Lower leg skin (tissue), 3 donors: ENCODE results near the gene SELE.

Experiments
- POLR2A ChIP-seq, 2 donors: fragments of 450-650 bp; IDR thresholded peaks; one replicate each; pipeline ENCODE4 v1.6.1; 2016 to 2017; ENCODE audit warnings: antibody characterized with exemption in 2 of 2, mild to moderate bottlenecking in 1 of 2, moderate library complexity in 1 of 2
- TF ChIP-seq, protein P1 (sequence below), 3 donors: fragments of 450-650 bp; IDR thresholded peaks; one replicate each; pipeline ENCODE4 v1.5.1; 2016; ENCODE audit warnings: antibody characterized with exemption in 3 of 3, mild to moderate bottlenecking in 3 of 3, moderate library complexity in 2 of 3

- TF ChIP-seq, protein P1, sequence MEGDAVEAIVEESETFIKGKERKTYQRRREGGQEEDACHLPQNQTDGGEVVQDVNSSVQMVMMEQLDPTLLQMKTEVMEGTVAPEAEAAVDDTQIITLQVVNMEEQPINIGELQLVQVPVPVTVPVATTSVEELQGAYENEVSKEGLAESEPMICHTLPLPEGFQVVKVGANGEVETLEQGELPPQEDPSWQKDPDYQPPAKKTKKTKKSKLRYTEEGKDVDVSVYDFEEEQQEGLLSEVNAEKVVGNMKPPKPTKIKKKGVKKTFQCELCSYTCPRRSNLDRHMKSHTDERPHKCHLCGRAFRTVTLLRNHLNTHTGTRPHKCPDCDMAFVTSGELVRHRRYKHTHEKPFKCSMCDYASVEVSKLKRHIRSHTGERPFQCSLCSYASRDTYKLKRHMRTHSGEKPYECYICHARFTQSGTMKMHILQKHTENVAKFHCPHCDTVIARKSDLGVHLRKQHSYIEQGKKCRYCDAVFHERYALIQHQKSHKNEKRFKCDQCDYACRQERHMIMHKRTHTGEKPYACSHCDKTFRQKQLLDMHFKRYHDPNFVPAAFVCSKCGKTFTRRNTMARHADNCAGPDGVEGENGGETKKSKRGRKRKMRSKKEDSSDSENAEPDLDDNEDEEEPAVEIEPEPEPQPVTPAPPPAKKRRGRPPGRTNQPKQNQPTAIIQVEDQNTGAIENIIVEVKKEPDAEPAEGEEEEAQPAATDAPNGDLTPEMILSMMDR (IDR thresholded peaks at IDR 0.05), result no peak
- TF ChIP-seq POLR2A (IDR thresholded peaks at IDR 0.05), result no peak
These were observed 2.4 kb downstream of the SELE start for GRCh38 chr1:169731446-169731845.
